GM21526 (cell line): ENCODE measurements around the gene BCL6.

Source experiments
- ATAC-seq: cut with Tn5 transposase; IDR thresholded peaks from one replicate; pipeline ENCODE4 v1.9.1; 2021; ENCODE audit warnings: moderate library complexity; ENCODE audit not compliant: unreplicated experiment, low FRiP score

The BCL6 gene

DNA sequence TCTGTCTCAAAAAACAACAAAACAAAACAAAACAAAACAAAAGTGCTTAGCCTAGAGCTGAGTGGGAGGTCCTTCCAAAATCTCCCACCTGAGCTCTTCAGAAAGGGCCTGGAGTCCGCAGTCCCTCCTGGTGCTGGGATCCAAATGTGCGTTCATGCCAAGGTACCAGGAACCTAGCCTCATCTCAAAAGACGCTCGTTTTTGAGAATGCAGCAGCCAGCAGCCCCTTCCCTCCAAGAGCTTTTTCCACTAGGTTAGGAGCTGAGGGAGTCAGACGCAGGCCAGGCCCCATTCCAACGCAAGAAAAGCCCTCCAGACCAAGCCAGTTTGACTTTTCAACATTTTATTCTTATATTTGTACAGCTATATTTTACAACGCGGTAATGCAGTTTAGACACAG lies 24.2 kb downstream of the BCL6 start:
- no peak for ATAC-seq

DNA sequence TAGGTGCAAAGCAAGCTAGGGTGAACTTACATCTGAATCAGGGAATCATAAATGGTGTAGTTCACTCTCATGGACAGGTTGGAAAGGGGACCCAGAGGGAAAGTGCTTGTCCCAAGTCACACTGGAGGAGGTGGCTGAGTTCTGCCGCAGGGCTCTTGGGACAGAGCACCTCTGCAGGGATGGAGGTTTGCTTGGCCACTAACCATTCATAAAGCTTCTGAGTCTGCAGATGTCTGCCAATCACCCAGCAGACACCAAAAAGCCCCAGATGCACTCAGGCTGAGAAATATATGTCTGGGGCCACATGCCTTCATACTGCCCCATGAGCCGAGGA lies 25.0 kb downstream of the BCL6 start:
- no peak for ATAC-seq

GRCh38 chr3:187719628-187720336 lies 25.5 kb downstream of the BCL6 start:
- no peak for ATAC-seq

DNA sequence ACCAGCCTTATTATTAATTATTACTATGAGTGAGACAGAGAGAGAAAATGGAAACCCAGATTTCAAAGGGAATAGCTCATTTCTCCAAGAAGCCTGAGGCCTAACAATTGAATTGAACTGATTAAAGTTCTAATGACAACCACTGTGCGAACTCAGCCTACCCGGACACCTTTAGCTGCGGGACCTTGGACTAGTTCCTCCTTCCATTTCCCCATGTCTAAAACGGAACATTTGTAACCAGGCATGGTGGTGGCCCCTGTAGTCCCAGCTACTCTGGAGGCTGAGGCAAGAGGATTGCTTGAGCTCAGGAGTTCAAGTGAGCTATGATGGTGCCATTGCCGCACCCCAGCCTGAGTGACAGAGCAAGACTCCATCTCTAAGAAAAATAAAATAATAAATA lies 26.5 kb downstream of the BCL6 start:
- ATAC-seq = no peak

GRCh38 chr3:187717572-187717971 lies 27.7 kb downstream of the BCL6 start:
- ATAC-seq = no peak

- ATAC-seq = peak; percentile 83
Observed at GRCh38 chr3:187714404-187714979, 30.8 kb downstream of the BCL6 start.

- no peak for ATAC-seq
Observed at GRCh38 chr3:187713504-187713903, 31.8 kb downstream of the BCL6 start.

DNA sequence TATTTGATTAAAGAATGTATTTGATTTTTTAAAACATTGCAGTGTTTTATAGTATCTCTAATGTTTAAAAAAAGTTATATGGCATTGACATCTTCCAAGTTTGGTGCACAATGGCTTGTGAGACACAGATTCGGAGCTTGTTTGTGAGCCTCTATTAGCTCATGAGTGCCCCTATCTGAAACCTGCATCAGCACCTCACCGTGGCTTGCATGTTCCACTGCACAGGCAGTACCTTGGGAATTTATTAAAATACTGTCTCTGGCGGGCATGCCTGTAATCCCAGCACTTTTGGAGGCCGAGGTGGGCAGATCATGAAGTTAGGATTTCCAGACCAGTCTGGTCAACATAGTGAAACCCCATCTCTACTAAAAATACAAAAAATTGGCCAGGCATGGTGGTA lies 36.1 kb downstream of the BCL6 start:
- no peak for ATAC-seq

DNA sequence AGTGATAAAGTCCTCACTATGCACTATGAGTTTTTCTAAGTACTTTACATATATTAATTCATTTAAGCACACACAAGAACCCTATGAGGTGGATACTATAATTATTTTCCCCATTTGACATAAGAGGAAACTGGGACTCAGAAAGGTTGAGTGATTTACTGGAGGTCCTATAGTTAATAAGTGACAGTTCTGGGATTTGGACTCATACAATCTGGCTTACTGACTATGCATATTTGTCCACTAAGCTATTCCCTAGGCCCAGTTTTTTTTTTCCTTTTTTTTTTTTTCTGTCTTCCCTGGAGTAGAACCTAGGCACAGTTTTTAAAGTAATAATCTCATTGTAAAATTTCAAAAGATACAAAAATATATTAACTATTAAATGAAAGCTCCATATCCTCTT lies 36.6 kb downstream of the BCL6 start:
- ATAC-seq = no peak

GRCh38 chr3:187706971-187707370 lies 38.3 kb downstream of the BCL6 start:
- no peak for ATAC-seq

GRCh38 chr3:187705164-187705563 lies 40.1 kb downstream of the BCL6 start:
- no peak for ATAC-seq

DNA sequence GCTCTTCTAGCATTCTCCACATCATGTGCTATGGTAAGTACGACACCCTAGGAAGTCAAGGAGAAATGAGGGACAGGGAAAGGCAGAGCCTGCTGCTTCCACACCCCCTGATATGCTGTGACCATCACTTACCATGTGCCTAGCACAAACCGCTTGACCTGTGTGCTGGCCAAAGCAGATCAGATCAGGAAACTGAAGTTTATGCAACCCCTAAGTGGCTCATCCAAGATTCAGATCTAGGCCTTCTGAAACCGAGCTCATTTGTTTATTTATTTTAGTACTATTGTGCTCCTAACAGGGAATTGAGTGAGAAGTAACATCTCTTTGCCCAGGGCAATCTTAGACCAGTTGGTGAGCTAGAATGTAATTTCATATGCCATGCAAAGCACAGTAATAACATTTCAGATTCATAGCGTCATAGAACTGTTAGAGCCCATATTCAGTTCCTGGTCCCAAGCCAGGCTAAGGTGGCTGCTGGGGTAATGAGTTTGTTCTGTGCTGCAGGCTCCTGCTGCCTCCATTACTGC lies 42.7 kb downstream of the BCL6 start, which contains the start of gene RTP2:
RTP2 (minus strand) TSS at position 51 of the 527 bp plus-strand sequence. CDS start 429 bp downstream, outside the sequence.
- ATAC-seq = no peak

GRCh38 chr3:187700249-187700648 lies 45.0 kb downstream of the BCL6 start:
- no peak for ATAC-seq

- ATAC-seq = no peak
Observed at GRCh38 chr3:187698499-187699399, 46.5 kb downstream of the BCL6 start.

- no peak for ATAC-seq
Observed at GRCh38 chr3:187696021-187696420, 49.2 kb downstream of the BCL6 start.

GRCh38 chr3:187695449-187695848 lies 49.8 kb downstream of the BCL6 start:
- no peak for ATAC-seq

GRCh38 chr3:187694801-187695200 lies 50.5 kb downstream of the BCL6 start:
- ATAC-seq = no peak

GRCh38 chr3:187693431-187693830 lies 51.8 kb downstream of the BCL6 start:
- no peak for ATAC-seq

DNA sequence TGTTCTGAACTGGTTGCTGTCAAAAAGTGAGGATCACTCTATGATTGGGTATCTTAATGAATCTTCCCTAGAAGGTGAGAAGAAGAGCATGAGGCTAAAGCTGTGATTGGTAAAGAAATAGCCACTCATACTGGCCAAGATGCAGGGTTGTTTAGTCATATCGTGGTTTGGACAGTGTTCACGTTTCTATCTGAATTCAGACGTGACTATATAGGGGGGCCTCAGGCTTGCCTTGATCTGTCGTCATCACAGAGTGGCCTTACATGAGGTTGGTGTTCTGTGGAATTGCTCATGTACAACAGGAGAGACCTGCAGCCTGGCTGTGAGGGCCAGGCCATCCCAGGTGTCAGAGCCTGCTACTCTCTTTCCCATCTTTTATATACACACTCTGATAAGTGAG lies 55.3 kb downstream of the BCL6 start:
- ATAC-seq = no peak

GRCh38 chr3:187686621-187687273 lies 58.5 kb downstream of the BCL6 start:
- no peak for ATAC-seq

DNA sequence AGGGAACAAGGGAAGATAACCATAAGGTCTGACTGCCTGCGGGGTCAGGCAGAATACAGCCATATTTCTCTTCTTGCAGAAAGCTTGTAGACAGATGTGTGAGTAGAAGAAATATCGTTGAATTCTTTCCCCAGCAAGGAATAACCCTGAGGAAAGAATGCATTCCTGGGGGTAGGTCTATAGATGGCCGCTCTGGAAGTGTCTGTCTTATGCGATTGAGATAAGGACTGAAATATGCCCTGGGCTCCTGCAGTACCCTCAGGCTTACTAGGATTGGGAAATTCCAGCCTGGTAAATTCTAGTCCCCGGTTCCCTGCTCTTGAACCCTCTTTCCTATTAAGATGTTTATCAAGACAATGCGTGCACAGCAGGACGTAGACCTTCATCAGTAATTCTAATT lies 59.3 kb downstream of the BCL6 start:
- no peak for ATAC-seq
